ENCODE data around the gene MMP8.
"Not testable (repeated sequence)": the region's sequence is repeated elsewhere in the genome, so short reads cannot be mapped to it uniquely, and the experiment has no call there.

MMP8 gene

GRCh38 chr11:102751673-102752072 is 26.9 kb upstream of the MMP8 start:
- Histone ChIP-seq H3K9me3 (ENCODE audit: severe bottlenecking) (no peaks in the 10 kb centered on the region), H3K27me3 (ENCODE audit: insufficient read depth, low read depth, severe bottlenecking) (no peaks in the 10 kb centered on the region), H3K36me3 (no peaks in the 10 kb centered on the region), H3K4me3 (ENCODE audit: low read depth, low read length) (no peak overlapping the region), H3K27ac (no peak overlapping the region)
- DNase-seq, result no peak
- TF ChIP-seq, protein P1, sequence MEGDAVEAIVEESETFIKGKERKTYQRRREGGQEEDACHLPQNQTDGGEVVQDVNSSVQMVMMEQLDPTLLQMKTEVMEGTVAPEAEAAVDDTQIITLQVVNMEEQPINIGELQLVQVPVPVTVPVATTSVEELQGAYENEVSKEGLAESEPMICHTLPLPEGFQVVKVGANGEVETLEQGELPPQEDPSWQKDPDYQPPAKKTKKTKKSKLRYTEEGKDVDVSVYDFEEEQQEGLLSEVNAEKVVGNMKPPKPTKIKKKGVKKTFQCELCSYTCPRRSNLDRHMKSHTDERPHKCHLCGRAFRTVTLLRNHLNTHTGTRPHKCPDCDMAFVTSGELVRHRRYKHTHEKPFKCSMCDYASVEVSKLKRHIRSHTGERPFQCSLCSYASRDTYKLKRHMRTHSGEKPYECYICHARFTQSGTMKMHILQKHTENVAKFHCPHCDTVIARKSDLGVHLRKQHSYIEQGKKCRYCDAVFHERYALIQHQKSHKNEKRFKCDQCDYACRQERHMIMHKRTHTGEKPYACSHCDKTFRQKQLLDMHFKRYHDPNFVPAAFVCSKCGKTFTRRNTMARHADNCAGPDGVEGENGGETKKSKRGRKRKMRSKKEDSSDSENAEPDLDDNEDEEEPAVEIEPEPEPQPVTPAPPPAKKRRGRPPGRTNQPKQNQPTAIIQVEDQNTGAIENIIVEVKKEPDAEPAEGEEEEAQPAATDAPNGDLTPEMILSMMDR (IDR thresholded peaks at IDR 0.05; ENCODE audit: low read depth, low read length), result no peak

GRCh38 chr11:102749101-102749722 is 24.5 kb upstream of the MMP8 start:
- no peak for DNase-seq
- TF ChIP-seq, protein P1 (IDR thresholded peaks at IDR 0.05; ENCODE audit: low read depth, low read length), result no peak

GRCh38 chr11:102746746-102747578 is 22.2 kb upstream of the MMP8 start:
- not testable (repeated sequence) for H3K36me3 ChIP-seq; H3K9me3 ChIP-seq (ENCODE audit: severe bottlenecking); H3K4me3 ChIP-seq (ENCODE audit: low read depth, low read length); DNase-seq; H3K27ac ChIP-seq; H3K27me3 ChIP-seq (ENCODE audit: insufficient read depth, low read depth, severe bottlenecking)

More at GRCh38 chr11:102749101-102749722, 24.5 kb upstream of the MMP8 start:
- H3K27me3 ChIP-seq (ENCODE audit: insufficient read depth, low read depth, severe bottlenecking), result no peaks in the 10 kb centered on the region
- H3K9me3 ChIP-seq (ENCODE audit: severe bottlenecking), result no peaks in the 10 kb centered on the region
- no peak overlapping the region for H3K27ac ChIP-seq
- no peaks in the 10 kb centered on the region for H3K36me3 ChIP-seq
- no peak overlapping the region for H3K4me3 ChIP-seq (ENCODE audit: low read depth, low read length)

GRCh38 chr11:102734650-102735049 is 9.9 kb upstream of the MMP8 start:
- Histone ChIP-seq H3K9me3 (ENCODE audit: severe bottlenecking) (no peaks in the 10 kb centered on the region), H3K27me3 (ENCODE audit: insufficient read depth, low read depth, severe bottlenecking) (no peaks in the 10 kb centered on the region), H3K36me3 (no peaks in the 10 kb centered on the region), H3K27ac (no peak overlapping the region), H3K4me3 (ENCODE audit: low read depth, low read length) (no peak overlapping the region)
- DNase-seq, result no peak
- TF ChIP-seq, protein P1 (IDR thresholded peaks at IDR 0.05; ENCODE audit: low read depth, low read length), result no peak

DNA sequence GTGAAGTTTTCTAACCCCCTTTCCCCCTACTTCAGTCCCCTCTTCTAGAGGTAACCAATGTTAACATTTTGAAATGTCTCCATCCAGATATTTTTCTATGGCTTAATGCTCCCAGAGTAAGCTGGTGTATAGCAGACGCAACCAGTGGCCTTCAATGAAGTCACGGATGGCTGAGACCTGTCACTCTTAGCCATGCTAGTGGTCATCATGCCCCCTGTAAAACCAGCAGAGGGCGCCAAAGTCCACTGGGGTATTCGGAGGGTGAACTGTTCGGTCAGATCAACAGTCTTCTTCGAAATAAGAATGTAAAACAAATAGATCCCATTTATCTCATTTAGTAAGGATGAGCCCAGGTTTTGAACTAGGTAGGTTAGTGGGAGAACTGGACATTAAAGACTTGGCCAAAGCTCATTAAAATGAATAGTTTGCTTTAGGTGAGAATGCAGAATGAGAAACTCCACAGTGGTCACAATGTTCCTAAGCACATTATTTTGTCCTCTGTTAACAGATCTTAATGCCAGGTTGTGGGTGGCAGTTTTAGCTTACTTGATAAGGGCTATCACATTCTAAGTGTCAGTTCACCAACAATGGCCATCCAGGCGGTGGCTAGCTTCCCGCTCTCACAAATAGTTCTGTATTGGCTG is 8.6 kb upstream of the MMP8 start:
- Histone ChIP-seq H3K4me3 (ENCODE audit: low read depth, low read length) (no peak overlapping the region), H3K27me3 (ENCODE audit: insufficient read depth, low read depth, severe bottlenecking) (no peaks in the 10 kb centered on the region), H3K27ac (no peak overlapping the region), H3K36me3 (no peaks in the 10 kb centered on the region), H3K9me3 (ENCODE audit: severe bottlenecking) (no peaks in the 10 kb centered on the region)
- TF ChIP-seq, protein P1 (IDR thresholded peaks at IDR 0.05; ENCODE audit: low read depth, low read length), result peak; percentile 78
- DNase-seq, result peak; percentile 82

- H3K27ac ChIP-seq; H3K36me3 ChIP-seq; DNase-seq; H3K27me3 ChIP-seq (ENCODE audit: insufficient read depth, low read depth, severe bottlenecking); H3K4me3 ChIP-seq (ENCODE audit: low read depth, low read length); H3K9me3 ChIP-seq (ENCODE audit: severe bottlenecking): not testable (repeated sequence)
These were observed 6.2 kb upstream of the MMP8 start for GRCh38 chr11:102730944-102731343.

Data from WERI-Rb-1 (cell line).